Measurements from ENCODE around the gene GPR83. TPM values are rescaled to one million over a fixed set of nuclear protein-coding genes. Genes with fewer than 3 reads are reported as not detected.
"Not testable (repeated sequence)": the region's sequence is repeated elsewhere in the genome, so short reads cannot be mapped to it uniquely, and the experiment has no call there.

The GPR83 gene
- total and polyA plus RNA-seq, 7 donors: 0.10 to 0.55 (median 0.41) TPM; not detected in 2

- Histone ChIP-seq H3K4me1 (no peaks in the 10 kb centered on the region), H3K27me3 (no peaks in the 10 kb centered on the region), H3K36me3 (no peaks in the 10 kb centered on the region), H3K4me3 (no peak overlapping the region), H3K27ac (no peak overlapping the region), H3K9me3 (no peaks in the 10 kb centered on the region)
- TF ChIP-seq POLR2AphosphoS5 (IDR thresholded peaks at IDR 0.05) (no peak), CTCF (IDR thresholded peaks at IDR 0.05) (no peak), EP300 (IDR thresholded peaks at IDR 0.05) (no peak), POLR2A (IDR thresholded peaks at IDR 0.05) (no peak)
- intact Hi-C loops (cut with DNase I): no loop called here
- 76 to 89% methylated on average over 5 of the region's 5 CpGs for WGBS, 2 donors
- no peak for DNase-seq
Measured at GRCh38 chr11:94379613-94380012, 21.6 kb downstream of the GPR83 start.

GRCh38 chr11:94376841-94377240 lies 24.4 kb downstream of the GPR83 start:
- DNase-seq: no peak
- no peak overlapping the region for H3K4me3 ChIP-seq
- no peaks in the 10 kb centered on the region for H3K36me3 ChIP-seq
- TF ChIP-seq EP300 (IDR thresholded peaks at IDR 0.05): no peak
- no peak for TF ChIP-seq CTCF (IDR thresholded peaks at IDR 0.05)
- no peak for TF ChIP-seq POLR2AphosphoS5 (IDR thresholded peaks at IDR 0.05)
- TF ChIP-seq POLR2A (IDR thresholded peaks at IDR 0.05): no peak
- no peaks in the 10 kb centered on the region for H3K9me3 ChIP-seq
- H3K4me1 ChIP-seq: no peaks in the 10 kb centered on the region
- WGBS, 2 donors: 91 to 93% methylated on average over 1 of the region's 1 CpG
- no peaks in the 10 kb centered on the region for H3K27me3 ChIP-seq
- intact Hi-C loops (cut with DNase I): no loop called here
- H3K27ac ChIP-seq: no peak overlapping the region

- H3K27me3 ChIP-seq; H3K4me1 ChIP-seq; DNase-seq; H3K27ac ChIP-seq; H3K4me3 ChIP-seq; H3K36me3 ChIP-seq; H3K9me3 ChIP-seq; intact Hi-C loops (cut with DNase I): not testable (repeated sequence)
- WGBS, 2 donors: 43 to 72% methylated on average over 6 of the region's 6 CpGs
Measured at GRCh38 chr11:94370576-94370975, 30.6 kb downstream of the GPR83 start.

- DNase-seq; H3K4me3 ChIP-seq; H3K4me1 ChIP-seq; H3K36me3 ChIP-seq; H3K27ac ChIP-seq; intact Hi-C loops (cut with DNase I); H3K27me3 ChIP-seq; H3K9me3 ChIP-seq: not testable (repeated sequence)
- WGBS, 2 donors: 54 to 75% methylated on average over 5 to 10 of the region's 10 CpGs
Measured at GRCh38 chr11:94350850-94351563, 50.2 kb downstream of the GPR83 start.

GRCh38 chr11:94346311-94346710 lies 54.9 kb downstream of the GPR83 start:
- intact Hi-C loops (cut with DNase I); H3K9me3 ChIP-seq: not testable (repeated sequence)
- 74 to 82% methylated on average over 8 of the region's 8 CpGs for WGBS, 2 donors

GRCh38 chr11:94343495-94343894 lies 57.7 kb downstream of the GPR83 start:
- Histone ChIP-seq H3K4me1 (no peaks in the 10 kb centered on the region), H3K27ac (no peak overlapping the region), H3K9me3 (no peaks in the 10 kb centered on the region), H3K36me3 (no peaks in the 10 kb centered on the region), H3K4me3 (no peak overlapping the region), H3K27me3 (no peaks in the 10 kb centered on the region)
- DNase-seq: no peak
- intact Hi-C loops (cut with DNase I): no loop called here
- TF ChIP-seq POLR2AphosphoS5 (IDR thresholded peaks at IDR 0.05) (no peak), CTCF (IDR thresholded peaks at IDR 0.05) (no peak), POLR2A (IDR thresholded peaks at IDR 0.05) (no peak), EP300 (IDR thresholded peaks at IDR 0.05) (no peak)
- 88 to 94% methylated on average over 1 of the region's 1 CpG for WGBS, 2 donors

More at GRCh38 chr11:94346311-94346710, 54.9 kb downstream of the GPR83 start:
- not testable (repeated sequence) for H3K36me3 ChIP-seq, DNase-seq, H3K4me1 ChIP-seq, H3K27ac ChIP-seq, H3K27me3 ChIP-seq, H3K4me3 ChIP-seq

Data from sigmoid colon (tissue), 7 donors.